SK-N-SH (cell line): ENCODE measurements around the gene HDHD5.

Experiments
- NRF1 ChIP-seq: IDR thresholded peaks from 2 replicates; pipeline ENCODE4 v1.6.1; 2012; ENCODE audit warnings: low read depth, mild to moderate bottlenecking, low read length
- POLR2AphosphoS5 ChIP-seq: IDR thresholded peaks from 2 replicates; pipeline ENCODE4 v1.6.1; 2012; ENCODE audit warnings: low read depth, low read length
- SMC3 ChIP-seq: IDR thresholded peaks from 2 replicates; pipeline ENCODE4 v1.6.1; 2012; ENCODE audit warnings: low read depth, low read length, improper control_type of control experiment
- TEAD4 ChIP-seq: IDR thresholded peaks from 2 replicates; pipeline ENCODE4 v1.4.0; 2012; ENCODE audit warnings: mild to moderate bottlenecking, borderline replicate concordance; ENCODE audit not compliant: insufficient read depth
- YY1 ChIP-seq: IDR thresholded peaks from 2 replicates; pipeline ENCODE4 v1.4.0; 2012; ENCODE audit warnings: low read depth, mild to moderate bottlenecking
- TF ChIP-seq, protein P1 (sequence below): fragments of 200-600 bp; sonication (generic); IDR thresholded peaks from 2 replicates; pipeline ENCODE4 v1.6.1; 2017; ENCODE audit warnings: antibody characterized with exemption, mild to moderate bottlenecking, moderate library complexity
- TF ChIP-seq, protein P2 (sequence below): IDR thresholded peaks from 2 replicates; pipeline ENCODE4 v1.4.0; 2012; ENCODE audit warnings: low read depth, borderline replicate concordance
- TF ChIP-seq, protein P3 (sequence below): IDR thresholded peaks from 2 replicates; pipeline ENCODE4 v1.6.1; 2012; ENCODE audit warnings: mild to moderate bottlenecking, low read depth, low read length, moderate library complexity
- TF ChIP-seq, protein P4 (sequence below): IDR thresholded peaks from 2 replicates; pipeline ENCODE4 v1.4.0; 2012; ENCODE audit warnings: low read depth

DNA sequence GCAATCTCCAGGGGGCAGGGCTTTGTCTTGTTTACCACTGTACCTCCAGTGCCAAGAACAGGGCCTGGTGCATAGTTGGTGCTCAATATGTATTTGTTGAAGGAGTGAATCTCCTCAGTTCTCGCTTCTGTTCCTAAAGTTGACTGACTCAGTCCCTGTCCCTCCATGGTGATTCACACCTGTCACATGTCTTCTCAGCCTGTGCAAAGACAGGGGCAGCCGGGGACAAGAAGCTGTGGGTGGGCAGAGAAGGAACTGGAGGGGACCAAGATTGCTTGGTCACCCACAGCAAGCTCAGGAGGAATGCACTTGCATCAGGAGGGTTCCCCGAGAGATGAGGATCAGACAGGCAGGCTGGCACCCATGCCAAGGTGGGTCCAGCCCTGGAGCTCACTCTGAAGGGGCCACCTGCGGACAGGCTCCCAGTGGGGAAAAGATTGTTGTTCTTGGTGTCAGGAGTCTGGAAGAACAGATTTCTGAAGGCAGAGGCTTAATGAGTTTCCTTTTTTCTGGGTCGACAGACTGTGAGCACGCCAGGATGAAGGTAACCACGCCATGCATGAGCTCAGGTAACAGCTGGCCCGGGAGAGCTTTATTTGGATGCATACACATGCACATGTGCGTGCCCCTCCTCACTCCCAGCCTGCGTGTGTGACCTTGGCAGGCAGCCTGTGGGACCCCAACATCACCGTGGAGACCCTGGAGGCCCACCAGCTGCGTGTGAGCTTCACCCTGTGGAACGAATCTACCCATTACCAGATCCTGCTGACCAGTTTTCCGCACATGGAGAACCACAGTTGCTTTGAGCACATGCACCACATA is 57.4 kb downstream of the HDHD5 start:
- TF ChIP-seq NRF1 (no peak), YY1 (no peak), TEAD4 (no peak), POLR2AphosphoS5 (no peak), SMC3 (no peak)
- TF ChIP-seq, protein P1, sequence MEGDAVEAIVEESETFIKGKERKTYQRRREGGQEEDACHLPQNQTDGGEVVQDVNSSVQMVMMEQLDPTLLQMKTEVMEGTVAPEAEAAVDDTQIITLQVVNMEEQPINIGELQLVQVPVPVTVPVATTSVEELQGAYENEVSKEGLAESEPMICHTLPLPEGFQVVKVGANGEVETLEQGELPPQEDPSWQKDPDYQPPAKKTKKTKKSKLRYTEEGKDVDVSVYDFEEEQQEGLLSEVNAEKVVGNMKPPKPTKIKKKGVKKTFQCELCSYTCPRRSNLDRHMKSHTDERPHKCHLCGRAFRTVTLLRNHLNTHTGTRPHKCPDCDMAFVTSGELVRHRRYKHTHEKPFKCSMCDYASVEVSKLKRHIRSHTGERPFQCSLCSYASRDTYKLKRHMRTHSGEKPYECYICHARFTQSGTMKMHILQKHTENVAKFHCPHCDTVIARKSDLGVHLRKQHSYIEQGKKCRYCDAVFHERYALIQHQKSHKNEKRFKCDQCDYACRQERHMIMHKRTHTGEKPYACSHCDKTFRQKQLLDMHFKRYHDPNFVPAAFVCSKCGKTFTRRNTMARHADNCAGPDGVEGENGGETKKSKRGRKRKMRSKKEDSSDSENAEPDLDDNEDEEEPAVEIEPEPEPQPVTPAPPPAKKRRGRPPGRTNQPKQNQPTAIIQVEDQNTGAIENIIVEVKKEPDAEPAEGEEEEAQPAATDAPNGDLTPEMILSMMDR = no peak
- TF ChIP-seq, protein P2, sequence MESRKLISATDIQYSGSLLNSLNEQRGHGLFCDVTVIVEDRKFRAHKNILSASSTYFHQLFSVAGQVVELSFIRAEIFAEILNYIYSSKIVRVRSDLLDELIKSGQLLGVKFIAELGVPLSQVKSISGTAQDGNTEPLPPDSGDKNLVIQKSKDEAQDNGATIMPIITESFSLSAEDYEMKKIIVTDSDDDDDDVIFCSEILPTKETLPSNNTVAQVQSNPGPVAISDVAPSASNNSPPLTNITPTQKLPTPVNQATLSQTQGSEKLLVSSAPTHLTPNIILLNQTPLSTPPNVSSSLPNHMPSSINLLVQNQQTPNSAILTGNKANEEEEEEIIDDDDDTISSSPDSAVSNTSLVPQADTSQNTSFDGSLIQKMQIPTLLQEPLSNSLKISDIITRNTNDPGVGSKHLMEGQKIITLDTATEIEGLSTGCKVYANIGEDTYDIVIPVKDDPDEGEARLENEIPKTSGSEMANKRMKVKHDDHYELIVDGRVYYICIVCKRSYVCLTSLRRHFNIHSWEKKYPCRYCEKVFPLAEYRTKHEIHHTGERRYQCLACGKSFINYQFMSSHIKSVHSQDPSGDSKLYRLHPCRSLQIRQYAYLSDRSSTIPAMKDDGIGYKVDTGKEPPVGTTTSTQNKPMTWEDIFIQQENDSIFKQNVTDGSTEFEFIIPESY = no peak
- TF ChIP-seq, protein P3, sequence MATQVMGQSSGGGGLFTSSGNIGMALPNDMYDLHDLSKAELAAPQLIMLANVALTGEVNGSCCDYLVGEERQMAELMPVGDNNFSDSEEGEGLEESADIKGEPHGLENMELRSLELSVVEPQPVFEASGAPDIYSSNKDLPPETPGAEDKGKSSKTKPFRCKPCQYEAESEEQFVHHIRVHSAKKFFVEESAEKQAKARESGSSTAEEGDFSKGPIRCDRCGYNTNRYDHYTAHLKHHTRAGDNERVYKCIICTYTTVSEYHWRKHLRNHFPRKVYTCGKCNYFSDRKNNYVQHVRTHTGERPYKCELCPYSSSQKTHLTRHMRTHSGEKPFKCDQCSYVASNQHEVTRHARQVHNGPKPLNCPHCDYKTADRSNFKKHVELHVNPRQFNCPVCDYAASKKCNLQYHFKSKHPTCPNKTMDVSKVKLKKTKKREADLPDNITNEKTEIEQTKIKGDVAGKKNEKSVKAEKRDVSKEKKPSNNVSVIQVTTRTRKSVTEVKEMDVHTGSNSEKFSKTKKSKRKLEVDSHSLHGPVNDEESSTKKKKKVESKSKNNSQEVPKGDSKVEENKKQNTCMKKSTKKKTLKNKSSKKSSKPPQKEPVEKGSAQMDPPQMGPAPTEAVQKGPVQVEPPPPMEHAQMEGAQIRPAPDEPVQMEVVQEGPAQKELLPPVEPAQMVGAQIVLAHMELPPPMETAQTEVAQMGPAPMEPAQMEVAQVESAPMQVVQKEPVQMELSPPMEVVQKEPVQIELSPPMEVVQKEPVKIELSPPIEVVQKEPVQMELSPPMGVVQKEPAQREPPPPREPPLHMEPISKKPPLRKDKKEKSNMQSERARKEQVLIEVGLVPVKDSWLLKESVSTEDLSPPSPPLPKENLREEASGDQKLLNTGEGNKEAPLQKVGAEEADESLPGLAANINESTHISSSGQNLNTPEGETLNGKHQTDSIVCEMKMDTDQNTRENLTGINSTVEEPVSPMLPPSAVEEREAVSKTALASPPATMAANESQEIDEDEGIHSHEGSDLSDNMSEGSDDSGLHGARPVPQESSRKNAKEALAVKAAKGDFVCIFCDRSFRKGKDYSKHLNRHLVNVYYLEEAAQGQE = no peak
- TF ChIP-seq, protein P4, sequence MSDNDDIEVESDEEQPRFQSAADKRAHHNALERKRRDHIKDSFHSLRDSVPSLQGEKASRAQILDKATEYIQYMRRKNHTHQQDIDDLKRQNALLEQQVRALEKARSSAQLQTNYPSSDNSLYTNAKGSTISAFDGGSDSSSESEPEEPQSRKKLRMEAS = no peak
